Gastrocnemius medialis (tissue), 4 donors: Measurements from ENCODE around the gene EDN3. TPM values are rescaled to one million over a fixed set of nuclear protein-coding genes. Genes with fewer than 3 reads are reported as not detected.

Experiments used
- ATAC-seq, 2 donors: fragments of 150-250 bp; one replicate each; pipeline ENCODE4 v1.9.1; 2016
- DNase-seq, 2 donors: peaks; one replicate each; pipeline ENCODE4 v3.0.0-alpha.2; 2019
- H3K27ac ChIP-seq, 4 donors: fragments of 200-600 bp; sonication (generic); 1 replicate in 1 of 4; 2 replicates in 3 of 4; pipeline ENCODE4 v1.5.1; 2016 to 2018; ENCODE audit warnings: mild to moderate bottlenecking in 2 of 4, moderate library complexity in 1 of 4
- H3K27me3 ChIP-seq, 3 donors: fragments of 200-600 bp; sonication (generic) in 2 of 3; 1 replicate in 1 of 3; 2 replicates in 2 of 3; pipeline versions ENCODE4 v1.5.1 to v1.6.0; 2016 to 2019; ENCODE audit warnings: mild to moderate bottlenecking in 1 of 3, moderate library complexity in 1 of 3
- H3K36me3 ChIP-seq, 2 donors: fragments of 200-600 bp; sonication (generic) in 1 of 2; one replicate each; pipeline ENCODE4 v1.5.1; 2017 to 2018
- H3K4me1 ChIP-seq, 2 donors: fragments of 200-600 bp; sonication (generic) in 1 of 2; one replicate each; pipeline ENCODE4 v1.5.1; 2016 to 2017; ENCODE audit warnings: mild to moderate bottlenecking in 2 of 2
- H3K4me3 ChIP-seq, 4 donors: fragments of 200-600 bp; sonication (generic) in 3 of 4; 1 replicate in 1 of 4; 2 replicates in 3 of 4; pipeline ENCODE4 v1.5.1; 2016 to 2019; ENCODE audit warnings: mild to moderate bottlenecking in 2 of 4
- H3K9me3 ChIP-seq, 3 donors: fragments of 200-600 bp; sonication (generic) in 2 of 3; 1 replicate in 1 of 3; 2 replicates in 2 of 3; pipeline ENCODE4 v1.5.1; 2016 to 2019
- POLR2A ChIP-seq, 2 donors: fragments of 450-650 bp; IDR thresholded peaks; one replicate each; pipeline ENCODE4 v1.6.1; 2017; ENCODE audit warnings: antibody characterized with exemption in 2 of 2, mild to moderate bottlenecking in 2 of 2, moderate library complexity in 2 of 2
- in situ Hi-C, 4 donors: fragments of 200-750 bp; cut with MboI; loops; one replicate each; pipeline versions ENCODE4 v1.15.0 to v1.8.0; 2017; ENCODE audit warnings: low sequenced_read_pairs in 4 of 4
- intact Hi-C: fragments of 100-400 bp; cut with DNase I; formaldehyde crosslinking; loops from one replicate; pipeline ENCODE4 v1.15.1; 2023; ENCODE audit warnings: low total_unique reads
- total RNA-seq, 4 donors: library from RNA; depleted of rRNA; stranded (reverse); fragments of >200 nt; gene quantifications; one replicate each; pipeline versions ENCODE4 v1.1.0 to v1.2.3, GENCODE V29; 2016
- TF ChIP-seq, protein P1 (sequence below), 5 experiments: fragments of 450-650 bp in 3 of 5; fragments of 200-600 bp in 2 of 5; sonication (generic) in 2 of 5; IDR thresholded peaks in 4 of 5; conservative IDR thresholded peaks in 1 of 5; 1 replicate in 4 of 5; 2 replicates in 1 of 5; pipeline ENCODE4 v1.5.1; 2016 to 2019; ENCODE audit warnings: antibody characterized with exemption in 5 of 5, mild to moderate bottlenecking in 3 of 5, moderate library complexity in 3 of 5

EDN3 gene
- total RNA-seq, 4 donors from 2014 or later, result 0.16 to 1.0 (median 0.66) TPM; not detected in 1

- Histone ChIP-seq H3K4me1 (no peaks in the 10 kb centered on the region), H3K4me3 (no peak overlapping the region), H3K36me3 (no peaks in the 10 kb centered on the region), H3K9me3 (no peaks in the 10 kb centered on the region), H3K27me3 (no peaks in the 10 kb centered on the region), H3K27ac (no peak overlapping the region)
- intact Hi-C loops, result no loop called here
- no peak for TF ChIP-seq POLR2A (IDR thresholded peaks at IDR 0.05)
- TF ChIP-seq, protein P1, sequence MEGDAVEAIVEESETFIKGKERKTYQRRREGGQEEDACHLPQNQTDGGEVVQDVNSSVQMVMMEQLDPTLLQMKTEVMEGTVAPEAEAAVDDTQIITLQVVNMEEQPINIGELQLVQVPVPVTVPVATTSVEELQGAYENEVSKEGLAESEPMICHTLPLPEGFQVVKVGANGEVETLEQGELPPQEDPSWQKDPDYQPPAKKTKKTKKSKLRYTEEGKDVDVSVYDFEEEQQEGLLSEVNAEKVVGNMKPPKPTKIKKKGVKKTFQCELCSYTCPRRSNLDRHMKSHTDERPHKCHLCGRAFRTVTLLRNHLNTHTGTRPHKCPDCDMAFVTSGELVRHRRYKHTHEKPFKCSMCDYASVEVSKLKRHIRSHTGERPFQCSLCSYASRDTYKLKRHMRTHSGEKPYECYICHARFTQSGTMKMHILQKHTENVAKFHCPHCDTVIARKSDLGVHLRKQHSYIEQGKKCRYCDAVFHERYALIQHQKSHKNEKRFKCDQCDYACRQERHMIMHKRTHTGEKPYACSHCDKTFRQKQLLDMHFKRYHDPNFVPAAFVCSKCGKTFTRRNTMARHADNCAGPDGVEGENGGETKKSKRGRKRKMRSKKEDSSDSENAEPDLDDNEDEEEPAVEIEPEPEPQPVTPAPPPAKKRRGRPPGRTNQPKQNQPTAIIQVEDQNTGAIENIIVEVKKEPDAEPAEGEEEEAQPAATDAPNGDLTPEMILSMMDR (IDR thresholded peaks at IDR 0.05 in 4 of 5, conservative IDR thresholded peaks at IDR 0.05 in 1 of 5), result no peak
- in situ Hi-C loops, result loop anchor here in 1 of 4 donors (25.0 kb wide), 1 partner anchor 105 kb away; no protein-coding TSS in a partner anchor
- no peak for ATAC-seq
- no peak for DNase-seq
Observed at GRCh38 chr20:59331721-59332329, 31.4 kb downstream of the EDN3 start.

DNA sequence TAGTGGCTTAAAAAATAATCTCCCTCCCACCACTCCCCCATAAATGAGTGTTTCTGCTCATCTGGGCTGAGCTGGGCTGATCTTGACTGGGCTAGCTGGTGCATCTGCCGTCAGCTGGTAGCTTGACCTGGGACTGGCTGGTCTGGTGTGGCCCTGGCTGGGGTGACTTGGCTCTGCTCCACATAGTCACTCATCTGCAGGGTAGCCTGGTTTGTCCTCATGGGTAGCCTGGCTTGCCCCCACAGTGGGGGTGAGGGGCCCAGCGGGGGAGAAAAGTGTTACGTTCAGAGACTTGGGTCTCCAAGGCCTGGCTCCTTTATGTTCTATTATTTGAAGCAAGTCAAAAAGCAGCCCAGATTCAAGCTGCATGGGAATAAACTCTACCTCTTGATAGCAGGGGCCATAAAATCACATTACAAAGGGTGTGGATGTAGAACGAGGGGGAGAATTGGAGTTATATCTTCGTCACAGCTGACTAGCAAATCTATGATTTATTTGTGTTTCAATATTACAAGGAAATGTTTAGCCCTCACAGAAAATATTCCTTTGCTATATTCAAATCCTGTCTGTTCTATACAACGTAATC is 32.9 kb downstream of the EDN3 start:
- in situ Hi-C loops, result loop anchor here in 1 of 4 donors (25.0 kb wide), 1 partner anchor 104 kb away; no protein-coding TSS in a partner anchor
- Histone ChIP-seq H3K9me3 (no peaks in the 10 kb centered on the region), H3K4me1 (no peaks in the 10 kb centered on the region), H3K4me3 (no peak overlapping the region), H3K36me3 (no peaks in the 10 kb centered on the region), H3K27ac (no peak overlapping the region), H3K27me3 (no peaks in the 10 kb centered on the region)
- intact Hi-C loops, result no loop called here
- TF ChIP-seq, protein P1 (IDR thresholded peaks at IDR 0.05 in 4 of 5, conservative IDR thresholded peaks at IDR 0.05 in 1 of 5), result no peak
- TF ChIP-seq POLR2A (IDR thresholded peaks at IDR 0.05), result no peak
- no peak for ATAC-seq
- no peak for DNase-seq

DNA sequence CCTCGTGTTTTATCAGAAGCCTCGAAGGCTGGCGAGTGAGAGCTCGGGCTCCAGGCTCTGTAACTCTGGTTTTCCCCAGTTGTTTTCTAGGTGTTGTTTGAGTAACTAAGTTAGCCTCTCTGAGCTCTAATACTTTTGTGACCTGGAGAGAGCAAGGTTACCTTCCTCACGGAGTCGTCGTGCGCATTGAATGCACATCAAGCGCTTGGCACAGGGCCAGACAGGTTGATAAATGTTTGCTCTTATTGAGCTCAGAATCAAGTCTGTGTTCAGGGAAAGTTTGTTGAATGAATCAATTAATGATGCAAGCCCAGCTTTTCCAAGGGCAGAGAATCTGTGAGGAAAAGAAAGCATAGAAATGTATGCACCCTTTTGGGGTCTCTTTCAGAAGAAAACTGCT is 33.5 kb downstream of the EDN3 start:
- ATAC-seq (no peak), DNase-seq (no peak)
- Histone ChIP-seq H3K27me3 (no peaks in the 10 kb centered on the region), H3K9me3 (no peaks in the 10 kb centered on the region), H3K36me3 (no peaks in the 10 kb centered on the region), H3K4me3 (no peak overlapping the region), H3K27ac (no peak overlapping the region), H3K4me1 (no peaks in the 10 kb centered on the region)
- TF ChIP-seq POLR2A (IDR thresholded peaks at IDR 0.05), result no peak
- TF ChIP-seq, protein P1 (IDR thresholded peaks at IDR 0.05 in 4 of 5, conservative IDR thresholded peaks at IDR 0.05 in 1 of 5), result no peak
- in situ Hi-C loops (loop anchor here in 1 of 4 donors (25.0 kb wide), 1 partner anchor 103 kb away; no protein-coding TSS in a partner anchor), intact Hi-C loops (no loop called here)

DNA sequence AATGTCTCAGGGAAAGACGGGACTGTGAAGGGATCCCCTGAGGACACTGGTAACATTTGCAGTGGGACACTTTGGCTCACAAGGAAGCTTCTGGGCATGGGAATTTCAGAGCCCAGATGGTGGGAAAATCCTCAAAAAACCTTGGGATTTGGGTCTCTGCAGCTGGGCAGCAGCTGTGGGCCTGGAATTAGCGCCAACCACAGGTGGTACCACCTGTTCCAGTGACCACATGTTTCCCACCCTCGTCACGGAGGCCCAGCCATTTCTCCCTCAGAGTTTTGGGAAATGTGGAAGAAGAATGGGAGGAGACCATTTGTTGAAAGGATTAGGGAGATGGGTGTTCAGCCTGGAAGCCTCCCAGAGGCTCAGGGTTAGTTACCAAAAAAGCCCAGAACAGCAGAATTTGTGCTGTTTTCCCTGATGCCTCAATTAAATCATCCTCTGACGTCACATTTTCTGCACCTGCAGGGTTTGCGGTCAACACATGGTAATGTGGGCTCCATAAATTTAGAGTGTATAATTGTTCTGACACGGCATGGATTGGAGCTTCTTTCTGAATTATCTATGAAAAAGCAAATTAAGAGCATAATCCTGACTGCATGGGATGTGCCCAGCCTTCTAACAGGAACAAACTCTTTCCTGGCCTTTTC is 34.4 kb downstream of the EDN3 start:
- DNase-seq, result no peak
- H3K27ac ChIP-seq, result no peak overlapping the region
- ATAC-seq, result peak in 1 of 2 donors; percentile 50
- no peaks in the 10 kb centered on the region for H3K4me1 ChIP-seq
- no peaks in the 10 kb centered on the region for H3K36me3 ChIP-seq
- TF ChIP-seq, protein P1 (IDR thresholded peaks at IDR 0.05 in 4 of 5, conservative IDR thresholded peaks at IDR 0.05 in 1 of 5), result no peak
- no peak for TF ChIP-seq POLR2A (IDR thresholded peaks at IDR 0.05)
- no peaks in the 10 kb centered on the region for H3K27me3 ChIP-seq
- in situ Hi-C loops (loop anchor here in 1 of 4 donors (25.0 kb wide), 1 partner anchor 103 kb away; no protein-coding TSS in a partner anchor), intact Hi-C loops (no loop called here)
- H3K9me3 ChIP-seq, result no peaks in the 10 kb centered on the region
- no peak overlapping the region for H3K4me3 ChIP-seq
